Measurements from ENCODE around the gene TMEM59.
A peak's percentile ranks its signal among the peaks of the same experiment; 100 is the strongest.

The TMEM59 gene

DNA sequence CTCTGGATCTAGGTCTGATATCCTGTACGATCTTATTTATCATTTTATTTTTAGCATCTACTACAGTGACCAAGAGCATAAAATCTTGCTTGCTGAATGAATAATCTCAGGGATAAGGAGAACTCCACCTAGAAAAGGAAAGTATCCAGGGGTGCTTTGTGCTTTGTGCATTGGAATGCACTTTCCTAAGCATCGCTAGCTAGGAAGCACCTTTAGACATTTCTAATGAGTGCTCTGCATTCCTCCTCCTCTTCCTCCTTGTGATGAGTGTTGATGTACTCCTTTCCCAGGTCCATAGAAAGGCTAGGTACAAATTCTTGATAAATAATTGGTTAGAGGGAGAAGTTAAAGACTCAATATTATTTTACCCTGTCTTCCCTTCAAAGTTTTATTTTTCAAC, 31.8 kb upstream of the TMEM59 start:
- H3K4me3 ChIP-seq (ENCODE audit: low read length): no peak overlapping the region
- H3K27ac ChIP-seq (ENCODE audit: low read length): no peak overlapping the region
- no peaks in the 10 kb centered on the region for H3K9me3 ChIP-seq (ENCODE audit: insufficient read depth, low read depth, low read length)
- no peaks in the 10 kb centered on the region for H3K27me3 ChIP-seq (ENCODE audit: insufficient read depth, low read length)
- H3K4me1 ChIP-seq (ENCODE audit: insufficient read depth, low read length): peaks cover 9% of the 10 kb centered on the region; the same call in 1 of the 2 replicates
- H3K36me3 ChIP-seq (ENCODE audit: insufficient read depth, low read depth, low read length): no peaks in the 10 kb centered on the region
- no peak overlapping the region for H3K9ac ChIP-seq (ENCODE audit: low read depth, low read length)

GRCh38 chr1:54081306-54082270, 28.6 kb upstream of the TMEM59 start:
- Histone ChIP-seq H3K27me3 (ENCODE audit: insufficient read depth, low read length) (no peaks in the 10 kb centered on the region), H3K27ac (ENCODE audit: low read length) (no peak overlapping the region), H3K4me3 (ENCODE audit: low read length) (no peak overlapping the region), H3K9ac (ENCODE audit: low read depth, low read length) (no peak overlapping the region), H3K9me3 (ENCODE audit: insufficient read depth, low read depth, low read length) (no peaks in the 10 kb centered on the region), H3K4me1 (ENCODE audit: insufficient read depth, low read length) (peaks cover 9% of the 10 kb centered on the region; the same call in 1 of the 2 replicates), H3K36me3 (ENCODE audit: insufficient read depth, low read depth, low read length) (no peaks in the 10 kb centered on the region)

DNA sequence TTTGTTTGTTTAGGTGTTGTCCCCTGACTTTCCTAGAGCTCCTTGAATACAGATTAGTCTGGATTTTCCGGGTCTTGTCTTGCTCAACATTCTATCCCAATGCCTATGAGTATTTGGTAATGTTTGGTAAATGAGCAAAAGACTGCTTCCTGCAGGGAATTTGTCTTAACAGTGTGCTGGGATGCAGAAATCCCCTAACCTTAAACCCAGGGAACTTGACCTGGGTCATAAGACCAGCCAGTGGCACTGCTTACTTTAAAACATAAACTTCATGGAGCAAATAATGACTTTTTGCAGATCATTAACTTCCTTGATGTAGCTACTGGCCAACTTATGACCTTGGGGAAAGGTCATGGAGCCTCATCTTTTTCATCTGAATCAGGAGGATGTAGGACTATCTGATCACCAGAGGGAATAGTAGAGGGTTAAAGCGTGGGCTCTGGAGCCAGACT, 27.6 kb upstream of the TMEM59 start:
- H3K36me3 ChIP-seq (ENCODE audit: insufficient read depth, low read depth, low read length): no peaks in the 10 kb centered on the region
- no peaks in the 10 kb centered on the region for H3K9me3 ChIP-seq (ENCODE audit: insufficient read depth, low read depth, low read length)
- H3K4me1 ChIP-seq (ENCODE audit: insufficient read depth, low read length): peaks cover 5% of the 10 kb centered on the region; the same call in 1 of the 2 replicates
- H3K4me3 ChIP-seq (ENCODE audit: low read length): no peak overlapping the region
- no peak overlapping the region for H3K9ac ChIP-seq (ENCODE audit: low read depth, low read length)
- H3K27ac ChIP-seq (ENCODE audit: low read length): no peak overlapping the region
- H3K27me3 ChIP-seq (ENCODE audit: insufficient read depth, low read length): no peaks in the 10 kb centered on the region

DNA sequence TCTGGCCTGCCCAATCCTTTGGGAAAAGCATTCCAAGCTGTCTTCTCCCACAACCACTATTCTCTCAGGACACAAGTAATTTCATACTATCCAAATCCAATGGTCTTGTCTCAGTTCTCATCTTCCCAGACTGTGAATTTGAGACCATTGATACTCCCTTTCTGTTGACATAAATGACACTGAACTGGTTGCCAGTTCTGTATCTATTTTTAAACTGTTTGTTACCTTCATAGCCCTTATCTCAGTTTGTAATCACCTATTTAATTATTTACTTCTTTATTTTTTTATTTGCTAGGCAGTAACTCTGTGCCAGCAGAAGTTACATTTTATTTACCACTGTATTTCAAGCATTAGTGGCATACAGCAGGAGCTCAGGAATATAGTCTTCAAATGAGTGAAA, 24.4 kb upstream of the TMEM59 start:
- Histone ChIP-seq H3K9ac (ENCODE audit: low read depth, low read length) (no peak overlapping the region), H3K4me3 (ENCODE audit: low read length) (no peak overlapping the region), H3K27me3 (ENCODE audit: insufficient read depth, low read length) (no peaks in the 10 kb centered on the region), H3K9me3 (ENCODE audit: insufficient read depth, low read depth, low read length) (no peaks in the 10 kb centered on the region), H3K4me1 (ENCODE audit: insufficient read depth, low read length) (no peaks in the 10 kb centered on the region), H3K27ac (ENCODE audit: low read length) (no peak overlapping the region), H3K36me3 (ENCODE audit: insufficient read depth, low read depth, low read length) (no peaks in the 10 kb centered on the region)

DNA sequence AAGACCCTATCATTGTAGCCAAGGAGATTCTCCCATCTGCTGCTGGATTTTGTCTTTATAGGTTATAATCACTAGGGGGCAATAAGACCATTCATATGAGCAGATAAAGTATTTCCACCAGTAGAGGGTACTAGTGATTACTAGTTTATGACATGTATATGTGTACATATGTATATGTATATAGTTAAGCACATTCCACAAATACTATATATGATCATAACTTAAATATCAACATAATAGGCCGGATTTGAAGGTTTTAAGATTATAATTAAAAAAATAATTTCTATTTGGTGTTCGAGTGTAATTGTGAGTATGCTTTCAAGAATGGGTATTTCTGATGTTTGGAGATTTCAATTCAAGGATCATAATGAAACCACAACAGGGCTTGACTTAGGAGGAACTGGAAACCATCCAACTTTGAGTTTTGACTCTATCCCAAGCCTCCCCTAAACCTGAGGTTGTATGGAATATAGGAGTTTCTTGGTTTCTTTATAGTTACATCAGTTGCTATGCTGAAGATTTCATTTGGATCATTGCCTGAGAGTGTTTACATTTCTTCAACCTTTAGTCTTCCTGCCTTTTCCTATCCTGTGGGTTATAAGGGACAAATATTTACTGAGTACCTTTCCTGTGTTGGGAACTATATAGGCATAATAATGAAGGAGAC, 17.3 kb upstream of the TMEM59 start:
- Histone ChIP-seq H3K9ac (ENCODE audit: low read depth, low read length) (no peak overlapping the region), H3K36me3 (ENCODE audit: insufficient read depth, low read depth, low read length) (0 out of 2 replicates have a peak, but pooled peaks cover 6% of the 10 kb centered on the region), H3K9me3 (ENCODE audit: insufficient read depth, low read depth, low read length) (no peaks in the 10 kb centered on the region), H3K27ac (ENCODE audit: low read length) (no peak overlapping the region), H3K27me3 (ENCODE audit: insufficient read depth, low read length) (no peaks in the 10 kb centered on the region), H3K4me3 (ENCODE audit: low read length) (no peak overlapping the region), H3K4me1 (ENCODE audit: insufficient read depth, low read length) (no peaks in the 10 kb centered on the region)

GRCh38 chr1:54069791-54070170, 16.8 kb upstream of the TMEM59 start:
- Histone ChIP-seq H3K4me1 (ENCODE audit: insufficient read depth, low read length) (no peaks in the 10 kb centered on the region), H3K36me3 (ENCODE audit: insufficient read depth, low read depth, low read length) (0 out of 2 replicates have a peak, but pooled peaks cover 6% of the 10 kb centered on the region), H3K4me3 (ENCODE audit: low read length) (no peak overlapping the region), H3K9ac (ENCODE audit: low read depth, low read length) (no peak overlapping the region), H3K9me3 (ENCODE audit: insufficient read depth, low read depth, low read length) (no peaks in the 10 kb centered on the region), H3K27ac (ENCODE audit: low read length) (no peak overlapping the region), H3K27me3 (ENCODE audit: insufficient read depth, low read length) (no peaks in the 10 kb centered on the region)

- Histone ChIP-seq H3K9me3 (ENCODE audit: insufficient read depth, low read depth, low read length) (no peaks in the 10 kb centered on the region), H3K4me3 (ENCODE audit: low read length) (no peak overlapping the region), H3K27me3 (ENCODE audit: insufficient read depth, low read length) (no peaks in the 10 kb centered on the region), H3K4me1 (ENCODE audit: insufficient read depth, low read length) (no peaks in the 10 kb centered on the region), H3K36me3 (ENCODE audit: insufficient read depth, low read depth, low read length) (no peaks in the 10 kb centered on the region), H3K9ac (ENCODE audit: low read depth, low read length) (no peak overlapping the region), H3K27ac (ENCODE audit: low read length) (no peak overlapping the region)
Observed at GRCh38 chr1:54064299-54064698, 11.3 kb upstream of the TMEM59 start.

- no peak overlapping the region for H3K27ac ChIP-seq (ENCODE audit: low read length)
- H3K27me3 ChIP-seq (ENCODE audit: insufficient read depth, low read length): no peaks in the 10 kb centered on the region
- H3K9ac ChIP-seq (ENCODE audit: low read depth, low read length): peak overlapping the region; percentile 89; the same call in 1 of the 2 replicates
- peak overlapping the region; percentile 86 for H3K4me3 ChIP-seq (ENCODE audit: low read length)
- H3K36me3 ChIP-seq (ENCODE audit: insufficient read depth, low read depth, low read length): no peaks in the 10 kb centered on the region
- no peaks in the 10 kb centered on the region for H3K9me3 ChIP-seq (ENCODE audit: insufficient read depth, low read depth, low read length)
- no peaks in the 10 kb centered on the region; the same call in 1 of the 2 replicates for H3K4me1 ChIP-seq (ENCODE audit: insufficient read depth, low read length)
Observed at GRCh38 chr1:54054438-54054749, 1.4 kb upstream of the TMEM59 start.

- H3K36me3 ChIP-seq (ENCODE audit: insufficient read depth, low read depth, low read length): no peaks in the 10 kb centered on the region
- no peaks in the 10 kb centered on the region for H3K27me3 ChIP-seq (ENCODE audit: insufficient read depth, low read length)
- H3K4me1 ChIP-seq (ENCODE audit: insufficient read depth, low read length): no peaks in the 10 kb centered on the region; the same call in 1 of the 2 replicates
- peak overlapping the region; percentile 64 for H3K27ac ChIP-seq (ENCODE audit: low read length)
- no peaks in the 10 kb centered on the region for H3K9me3 ChIP-seq (ENCODE audit: insufficient read depth, low read depth, low read length)
- H3K4me3 ChIP-seq (ENCODE audit: low read length): peak overlapping the region; percentile 86
- peak overlapping the region; percentile 89 for H3K9ac ChIP-seq (ENCODE audit: low read depth, low read length)
Observed at GRCh38 chr1:54053745-54054437, 887 bp upstream of the TMEM59 start.

GRCh38 chr1:54052431-54052933, 522 bp downstream of the TMEM59 start:
- Histone ChIP-seq H3K27ac (ENCODE audit: low read length) (peak overlapping the region; percentile 16), H3K36me3 (ENCODE audit: insufficient read depth, low read depth, low read length) (no peaks in the 10 kb centered on the region), H3K4me1 (ENCODE audit: insufficient read depth, low read length) (no peaks in the 10 kb centered on the region; the same call in 1 of the 2 replicates), H3K4me3 (ENCODE audit: low read length) (peak overlapping the region; percentile 86), H3K27me3 (ENCODE audit: insufficient read depth, low read length) (no peaks in the 10 kb centered on the region), H3K9ac (ENCODE audit: low read depth, low read length) (peak overlapping the region; percentile 90), H3K9me3 (ENCODE audit: insufficient read depth, low read depth, low read length) (no peaks in the 10 kb centered on the region)

DNA sequence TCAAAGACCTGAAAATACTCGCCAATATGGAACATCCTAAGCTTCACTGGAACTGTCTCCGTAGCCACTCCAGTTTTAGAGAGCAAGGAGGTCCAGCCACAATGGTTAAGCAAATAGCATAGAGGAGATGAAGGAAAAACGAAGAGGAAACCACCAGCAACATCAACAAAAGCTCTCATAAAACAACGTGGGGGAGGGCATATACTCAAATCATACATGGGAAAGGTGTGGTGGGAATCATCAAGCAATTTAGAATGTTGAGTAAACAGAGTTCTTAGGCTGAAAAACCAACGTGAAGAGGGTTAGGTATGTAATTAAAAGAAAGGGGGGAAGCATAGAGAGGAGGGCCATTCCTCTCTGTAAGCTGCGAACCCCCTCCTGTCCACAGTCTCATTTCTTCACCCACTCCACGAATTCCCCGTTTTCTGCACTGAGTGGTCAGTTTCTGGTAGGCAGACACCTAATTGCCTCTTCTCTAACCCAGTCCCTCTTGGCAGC, 1.0 kb downstream of the TMEM59 start:
- H3K27me3 ChIP-seq (ENCODE audit: insufficient read depth, low read length): no peaks in the 10 kb centered on the region
- H3K4me3 ChIP-seq (ENCODE audit: low read length): peak overlapping the region; percentile 86
- no peaks in the 10 kb centered on the region for H3K9me3 ChIP-seq (ENCODE audit: insufficient read depth, low read depth, low read length)
- no peaks in the 10 kb centered on the region for H3K36me3 ChIP-seq (ENCODE audit: insufficient read depth, low read depth, low read length)
- peak overlapping the region; percentile 90 for H3K9ac ChIP-seq (ENCODE audit: low read depth, low read length)
- no peak overlapping the region for H3K27ac ChIP-seq (ENCODE audit: low read length)
- no peaks in the 10 kb centered on the region; the same call in 1 of the 2 replicates for H3K4me1 ChIP-seq (ENCODE audit: insufficient read depth, low read length)
